ENCODE results near the gene OCEL1.
"Not testable (repeated sequence)": the region's sequence is repeated elsewhere in the genome, so short reads cannot be mapped to it uniquely, and the experiment has no call there.

Gene OCEL1

GRCh38 chr19:17226002-17226933 lies at the start of gene OCEL1:
TSS of gene OCEL1 (plus strand) at chr19:17226226. CDS start at chr19:17226248, 22 bp downstream.
- DNase-seq = peak; percentile 76

GRCh38 chr19:17178291-17178690 lies 47.7 kb upstream of the OCEL1 start:
- DNase-seq = no peak

GRCh38 chr19:17180997-17181702 lies 44.9 kb upstream of the OCEL1 start:
- no peak for DNase-seq

GRCh38 chr19:17183271-17183761 lies 42.7 kb upstream of the OCEL1 start:
- no peak for DNase-seq

GRCh38 chr19:17183858-17184321 lies 42.1 kb upstream of the OCEL1 start:
- no peak for DNase-seq

- no peak for DNase-seq
Measured at GRCh38 chr19:17184371-17184841, 41.6 kb upstream of the OCEL1 start.

GRCh38 chr19:17185590-17185989 lies 40.4 kb upstream of the OCEL1 start:
- DNase-seq = no peak

GRCh38 chr19:17191736-17192135 lies 34.3 kb upstream of the OCEL1 start:
- not testable (repeated sequence) for DNase-seq

GRCh38 chr19:17192751-17193150 lies 33.3 kb upstream of the OCEL1 start:
- no peak for DNase-seq

GRCh38 chr19:17194608-17195007 lies 31.4 kb upstream of the OCEL1 start:
- DNase-seq = no peak

- DNase-seq = no peak
Measured at GRCh38 chr19:17195106-17195505, 30.9 kb upstream of the OCEL1 start.

GRCh38 chr19:17196610-17197009 lies 29.4 kb upstream of the OCEL1 start:
- no peak for DNase-seq

- DNase-seq = no peak
Measured at GRCh38 chr19:17197666-17198065, 28.4 kb upstream of the OCEL1 start.

GRCh38 chr19:17200408-17201079 lies 25.5 kb upstream of the OCEL1 start:
- no peak for DNase-seq

GRCh38 chr19:17202249-17202648 lies 23.8 kb upstream of the OCEL1 start:
- DNase-seq = no peak

- no peak for DNase-seq
Measured at GRCh38 chr19:17202713-17203112, 23.3 kb upstream of the OCEL1 start.

GRCh38 chr19:17205237-17206140 lies 20.5 kb upstream of the OCEL1 start:
- no peak for DNase-seq

- no peak for DNase-seq
Measured at GRCh38 chr19:17206736-17207581, 19.1 kb upstream of the OCEL1 start.

GRCh38 chr19:17209126-17210036 lies 16.6 kb upstream of the OCEL1 start:
- DNase-seq = no peak

GRCh38 chr19:17210296-17210695 lies 15.7 kb upstream of the OCEL1 start:
- no peak for DNase-seq
